Measurements from ENCODE around the gene LASP1.

LASP1 gene

GRCh38 chr17:38889745-38890409 is 20.0 kb downstream of the LASP1 start:
- DNase-seq = no peak

- DNase-seq = no peak
Observed at GRCh38 chr17:38890410-38890746, 20.5 kb downstream of the LASP1 start.

DNA sequence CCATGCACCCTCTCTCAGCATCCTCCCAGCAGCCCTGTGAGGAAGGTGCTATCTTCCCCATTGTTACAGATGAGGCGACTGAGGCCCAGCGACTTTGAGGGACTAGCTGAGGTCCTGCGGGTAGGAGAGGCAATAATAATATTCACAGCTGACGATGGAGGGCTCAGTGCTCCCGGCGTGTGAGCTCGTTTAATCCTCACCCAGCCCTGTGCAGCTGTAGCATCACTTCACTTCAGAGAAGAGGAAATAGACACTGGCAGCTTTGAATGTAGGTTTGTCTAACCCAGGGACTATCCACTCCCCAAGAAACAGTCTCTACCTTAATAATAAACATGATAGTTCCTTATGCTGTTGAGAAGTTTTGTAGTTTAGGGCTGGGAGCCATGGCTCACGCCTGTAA is 21.6 kb downstream of the LASP1 start:
- no peak for DNase-seq

DNA sequence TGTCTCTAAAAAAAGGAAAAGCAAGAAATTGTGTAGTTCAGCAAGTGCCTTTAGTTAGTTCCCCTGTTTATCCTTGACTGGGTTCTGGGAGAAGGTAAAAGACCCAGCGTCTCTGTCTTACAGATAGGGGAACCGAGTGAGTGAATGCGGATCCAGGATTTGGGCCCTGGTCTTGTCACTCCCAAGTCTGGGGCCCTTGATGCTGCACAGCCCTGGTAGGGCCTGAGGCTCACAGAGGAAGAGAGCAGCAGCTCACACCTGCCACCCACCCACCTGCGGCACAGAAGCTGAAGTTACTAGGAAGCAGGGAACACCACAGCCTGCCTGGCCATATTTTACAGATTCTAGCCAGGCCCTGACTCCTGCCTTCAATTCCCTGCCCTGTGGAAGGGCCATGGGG is 22.2 kb downstream of the LASP1 start:
- DNase-seq = no peak

- DNase-seq = no peak
Observed at GRCh38 chr17:38892620-38893019, 22.8 kb downstream of the LASP1 start.

DNA sequence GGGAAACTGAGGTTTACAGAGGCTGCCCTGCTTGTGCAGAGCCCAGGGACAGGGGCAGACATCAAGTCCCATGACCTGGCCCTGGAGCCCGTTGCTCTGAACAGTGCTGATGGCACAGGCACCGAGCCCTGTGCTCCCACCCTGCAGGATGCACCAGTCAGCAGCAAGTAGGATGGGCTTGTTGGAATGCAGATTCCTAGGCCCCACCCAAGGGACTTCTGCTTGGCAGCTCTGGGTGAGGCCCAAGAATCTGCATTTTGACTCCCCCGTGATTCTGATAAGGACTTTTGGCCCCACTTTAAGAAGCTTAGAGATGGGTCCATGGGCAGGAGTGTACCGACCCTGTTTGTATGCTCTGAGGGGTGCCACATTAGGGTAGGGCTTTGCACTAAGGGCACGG is 23.3 kb downstream of the LASP1 start:
- DNase-seq = peak; percentile 14

- no peak for DNase-seq
Observed at GRCh38 chr17:38893607-38894006, 23.7 kb downstream of the LASP1 start.

DNA sequence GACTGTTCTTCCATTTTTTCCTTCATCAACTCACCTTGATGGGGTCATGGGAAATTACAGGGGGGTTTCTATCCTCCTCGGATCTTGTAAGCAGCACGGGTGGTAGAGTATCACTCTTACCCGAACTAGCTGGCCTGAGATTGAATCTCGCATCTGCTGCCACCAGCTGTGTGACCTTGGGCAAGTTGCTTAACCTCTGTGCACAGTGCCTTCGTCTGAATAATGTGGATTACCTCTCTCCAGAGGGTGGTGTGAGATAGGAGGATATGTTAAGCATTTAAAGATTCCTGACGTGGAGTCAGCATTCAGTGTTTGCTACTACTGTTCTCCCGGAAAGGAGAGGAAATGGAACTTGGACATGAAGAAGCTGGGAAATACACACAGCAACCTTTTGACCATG is 24.4 kb downstream of the LASP1 start:
- DNase-seq = no peak

DNA sequence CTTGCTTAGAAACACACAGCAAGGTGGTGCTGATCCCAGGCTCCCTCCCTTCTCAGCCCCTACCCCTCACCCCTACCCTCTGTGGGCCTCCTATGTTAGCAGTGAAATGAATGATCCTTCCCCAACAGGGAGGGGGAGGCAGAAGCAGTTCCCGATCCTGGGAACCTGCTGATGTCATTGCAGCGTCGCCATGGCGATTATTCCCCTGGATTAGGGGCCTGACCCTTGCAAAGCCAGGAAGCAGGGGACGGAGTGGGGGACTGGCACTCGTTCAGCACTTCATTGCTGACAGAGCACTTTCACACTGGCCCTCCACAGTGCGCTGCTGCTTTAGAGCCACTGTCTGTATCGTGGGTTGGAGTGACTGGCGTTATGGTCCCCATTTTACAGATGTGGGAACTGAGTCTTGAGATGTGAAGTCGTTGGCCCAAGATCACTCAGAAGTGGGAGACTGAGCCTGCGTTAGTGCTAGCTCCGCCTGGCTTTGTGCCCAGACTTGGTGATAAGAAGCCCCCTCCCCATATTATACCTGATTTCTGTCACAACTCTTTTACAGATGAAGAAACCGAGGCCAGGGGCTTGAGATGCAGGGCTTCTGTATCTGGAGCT is 26.6 kb downstream of the LASP1 start:
- no peak for DNase-seq

- DNase-seq = no peak
Observed at GRCh38 chr17:38897176-38897575, 27.3 kb downstream of the LASP1 start.

DNA sequence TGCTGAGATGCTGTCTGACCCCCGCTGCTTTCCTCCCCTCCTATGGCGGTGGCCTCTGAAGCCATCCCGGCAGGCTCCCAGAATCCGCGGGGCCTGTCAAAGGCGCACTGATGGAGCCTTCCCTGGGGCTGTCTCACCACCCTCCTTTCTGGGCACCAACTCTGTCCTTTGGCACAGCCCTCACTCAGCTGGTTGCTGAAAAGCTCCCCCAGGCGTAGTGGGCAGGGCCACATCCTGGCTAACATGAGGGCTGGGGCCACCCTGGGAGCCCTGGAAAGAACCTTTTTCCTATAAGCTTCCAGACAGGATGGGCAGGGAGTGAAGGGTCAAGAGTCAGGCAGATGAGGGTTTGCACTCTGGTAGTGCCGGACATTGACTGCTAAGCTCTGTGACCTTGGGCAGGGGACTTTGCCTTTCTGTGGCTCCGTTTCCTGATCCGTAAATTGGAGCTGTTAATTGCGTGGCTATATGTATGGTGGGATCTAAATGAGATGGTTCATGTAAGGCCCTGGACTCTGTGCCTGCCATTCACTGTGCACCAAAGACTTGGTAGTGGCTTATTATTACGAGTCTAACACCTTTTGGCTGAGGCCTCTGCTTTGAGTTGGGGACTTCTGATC is 27.9 kb downstream of the LASP1 start:
- no peak for DNase-seq

DNA sequence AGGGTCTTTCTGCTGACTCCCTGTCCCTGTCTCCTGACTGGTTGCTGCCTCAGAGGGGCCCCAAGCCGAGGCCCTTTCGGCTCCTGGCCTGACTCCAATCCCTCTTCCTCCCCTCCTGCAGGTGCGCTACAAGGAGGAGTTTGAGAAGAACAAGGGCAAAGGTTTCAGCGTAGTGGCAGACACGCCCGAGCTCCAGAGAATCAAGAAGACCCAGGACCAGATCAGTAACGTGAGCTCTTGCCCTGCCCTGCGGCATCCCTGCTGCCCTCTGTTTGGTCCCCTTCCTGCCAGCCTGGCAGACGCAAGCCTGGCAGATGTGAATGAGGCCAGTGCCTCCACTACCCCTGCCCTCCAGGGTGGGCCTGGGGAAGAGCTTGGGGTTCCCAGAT is 28.4 kb downstream of the LASP1 start:
- no peak for DNase-seq

- no peak for DNase-seq
Observed at GRCh38 chr17:38898812-38899348, 29.0 kb downstream of the LASP1 start.

- no peak for DNase-seq
Observed at GRCh38 chr17:38899421-38899820, 29.6 kb downstream of the LASP1 start.

- peak; percentile 94 for DNase-seq
Observed at GRCh38 chr17:38900978-38901656, 31.3 kb downstream of the LASP1 start.

DNA sequence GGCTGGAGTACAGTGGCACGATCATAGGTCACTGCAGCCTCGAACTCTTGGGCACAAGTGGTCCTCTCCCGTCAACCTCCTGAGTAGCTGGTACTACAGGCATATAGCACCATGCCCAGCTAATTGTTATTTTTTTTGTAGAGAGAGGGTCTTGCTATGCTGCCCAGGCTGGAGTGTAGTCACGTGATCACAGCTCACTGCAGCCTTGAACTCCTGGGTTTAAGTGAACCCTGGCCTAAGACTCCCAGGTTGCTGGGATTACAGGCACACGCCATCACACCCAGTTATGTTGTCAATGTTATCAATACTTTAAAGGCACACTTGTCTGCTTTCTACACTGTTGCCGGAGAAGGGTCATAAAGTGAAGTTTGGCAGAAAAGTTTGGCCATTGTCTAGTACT is 33.5 kb downstream of the LASP1 start:
- no peak for DNase-seq

DNA sequence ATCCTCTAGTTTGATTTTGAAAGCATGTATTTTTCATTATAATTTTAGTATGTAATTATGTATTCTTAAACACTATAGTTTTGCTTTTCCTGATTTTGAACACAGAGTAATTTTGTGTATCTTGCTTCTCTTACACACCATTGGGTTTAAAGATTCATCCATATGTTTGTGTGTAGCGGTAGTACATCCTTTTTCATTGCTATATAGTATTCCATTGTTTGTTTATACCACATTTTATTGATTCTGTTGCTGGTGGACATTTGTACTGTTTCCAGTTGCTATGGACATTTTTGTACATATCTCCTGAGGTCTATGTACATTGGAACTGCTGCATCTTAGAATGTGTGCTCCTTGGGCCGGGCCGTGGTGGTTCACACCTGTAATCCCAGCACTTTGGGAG is 35.0 kb downstream of the LASP1 start:
- DNase-seq = no peak

- no peak for DNase-seq
Observed at GRCh38 chr17:38905375-38905774, 35.5 kb downstream of the LASP1 start.

DNA sequence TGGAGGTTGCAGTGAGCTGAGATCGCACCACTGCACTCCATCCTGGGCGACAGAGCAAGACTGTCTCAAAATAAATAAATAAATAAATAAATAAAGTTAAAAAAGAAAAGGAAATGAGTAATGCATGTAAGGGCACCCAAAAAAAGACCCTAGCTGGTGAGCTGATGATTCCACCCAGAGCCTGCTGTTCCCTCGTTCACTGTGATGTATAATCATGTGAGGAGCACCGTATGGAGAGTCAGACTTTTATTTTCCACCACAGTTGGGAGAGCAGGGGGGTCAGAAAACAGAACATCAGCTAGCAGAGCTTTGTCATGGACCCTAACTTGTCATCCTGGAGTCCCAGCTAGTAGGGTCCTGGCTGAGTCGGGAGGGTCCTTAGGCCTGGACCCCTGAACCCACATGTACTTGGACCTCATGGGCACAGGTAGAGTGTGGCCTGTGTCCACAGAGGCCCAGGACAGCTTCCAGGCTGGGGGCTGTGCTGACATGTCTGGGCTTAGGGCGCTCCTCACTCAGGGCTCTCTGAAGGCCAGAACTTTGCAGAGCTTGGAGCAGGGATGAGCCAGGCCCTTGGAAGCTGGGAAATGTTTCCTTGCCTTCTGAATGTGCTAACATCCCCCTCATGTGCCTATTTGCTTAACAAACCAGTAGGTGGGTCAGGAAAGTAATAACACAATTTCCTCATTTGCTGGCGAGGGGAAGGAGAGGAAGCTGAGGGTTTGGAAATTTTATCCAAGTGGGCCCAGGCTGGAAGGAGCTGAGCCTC is 36.8 kb downstream of the LASP1 start:
- no peak for DNase-seq

GRCh38 chr17:38907930-38908675 is 38.2 kb downstream of the LASP1 start:
- DNase-seq = no peak

DNA sequence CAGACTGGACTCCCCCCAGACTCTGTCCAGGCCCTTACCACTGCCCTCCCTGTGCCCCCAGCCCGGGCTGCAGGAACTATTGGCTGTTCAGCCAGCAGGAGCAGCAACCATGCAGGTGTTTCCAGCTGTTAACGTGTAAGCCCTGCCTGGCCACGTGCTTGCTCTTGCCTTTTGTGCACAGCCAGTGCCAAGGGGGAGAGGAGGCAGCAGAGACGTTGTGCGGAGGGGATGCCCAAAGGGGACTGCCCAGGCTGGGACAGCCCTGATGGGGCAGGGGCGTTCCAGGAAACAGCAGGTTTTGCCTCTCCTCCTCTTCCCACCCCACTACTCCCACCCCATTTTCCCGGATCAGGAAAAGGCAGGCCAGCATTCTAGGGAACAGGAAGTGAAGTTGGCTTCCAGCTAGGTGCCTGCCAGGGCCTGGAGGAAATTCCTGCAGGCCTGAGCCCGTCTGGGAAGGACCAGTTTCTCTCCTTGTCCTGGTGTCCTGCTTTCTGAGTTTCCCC is 38.9 kb downstream of the LASP1 start:
- no peak for DNase-seq

- DNase-seq = no peak
Observed at GRCh38 chr17:38910325-38910724, 40.5 kb downstream of the LASP1 start.
